ENCODE data around the gene RPS3.
A peak's percentile ranks its signal among the peaks of the same experiment; 100 is the strongest.
"Not testable (repeated sequence)": the region's sequence is repeated elsewhere in the genome, so short reads cannot be mapped to it uniquely, and the experiment has no call there.

RPS3 gene

DNA sequence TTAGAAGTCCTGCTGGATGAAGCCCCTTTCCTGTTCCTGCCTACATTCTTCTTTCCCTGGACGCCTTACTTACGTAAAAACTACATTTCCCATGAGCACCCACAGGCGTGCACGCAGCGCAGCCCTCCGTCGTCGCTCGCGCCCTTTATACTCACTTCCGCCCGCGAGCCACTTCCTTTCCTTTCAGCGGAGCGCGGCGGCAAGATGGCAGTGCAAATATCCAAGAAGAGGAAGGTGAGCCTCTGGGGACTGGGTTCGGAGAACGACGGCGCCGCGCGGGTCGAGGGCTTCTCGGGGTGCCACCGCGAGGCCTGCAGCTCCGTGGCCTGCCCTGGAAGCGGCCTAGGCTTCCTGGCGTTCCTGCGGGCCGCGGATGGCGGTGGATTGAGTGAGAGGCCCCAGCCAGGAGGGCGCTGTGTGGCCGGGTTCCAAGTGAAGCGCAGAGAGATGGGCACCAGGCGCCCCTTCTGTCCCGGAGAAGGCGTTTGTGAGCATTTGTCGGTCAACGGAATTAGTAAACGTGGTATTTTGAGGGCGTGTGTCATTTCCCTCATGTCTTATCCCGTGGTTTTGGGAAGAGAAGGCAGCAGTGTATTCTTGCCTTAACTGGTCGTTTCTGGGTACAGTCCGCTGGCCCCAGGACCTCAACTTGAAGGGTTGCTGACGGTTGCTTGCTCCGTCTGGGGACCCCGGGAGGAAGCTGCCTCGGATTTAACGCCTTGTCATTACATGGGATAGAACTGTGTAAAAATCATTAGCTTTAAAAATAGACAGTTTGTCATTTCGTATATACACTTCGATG is at the start of gene RPS3:
TSS of gene RPS3 (plus strand) at position 175 of the 802 bp plus-strand sequence. CDS start at position 205, 30 bp downstream.
- Mint-ChIP-seq H3K27ac (peak within 1 kb of the TSS; percentile 98), H3K27me3 (no peaks in the 10 kb centered on the region), H3K9me3 (ENCODE audit: low read depth) (no peaks in the 10 kb centered on the region), H3K4me1 (ENCODE audit: low read depth) (peaks cover 39% of the 10 kb centered on the region), H3K36me3 (peaks cover 26% of the 10 kb centered on the region), H3K4me3 (peak within 1 kb of the TSS; percentile 100)

DNA sequence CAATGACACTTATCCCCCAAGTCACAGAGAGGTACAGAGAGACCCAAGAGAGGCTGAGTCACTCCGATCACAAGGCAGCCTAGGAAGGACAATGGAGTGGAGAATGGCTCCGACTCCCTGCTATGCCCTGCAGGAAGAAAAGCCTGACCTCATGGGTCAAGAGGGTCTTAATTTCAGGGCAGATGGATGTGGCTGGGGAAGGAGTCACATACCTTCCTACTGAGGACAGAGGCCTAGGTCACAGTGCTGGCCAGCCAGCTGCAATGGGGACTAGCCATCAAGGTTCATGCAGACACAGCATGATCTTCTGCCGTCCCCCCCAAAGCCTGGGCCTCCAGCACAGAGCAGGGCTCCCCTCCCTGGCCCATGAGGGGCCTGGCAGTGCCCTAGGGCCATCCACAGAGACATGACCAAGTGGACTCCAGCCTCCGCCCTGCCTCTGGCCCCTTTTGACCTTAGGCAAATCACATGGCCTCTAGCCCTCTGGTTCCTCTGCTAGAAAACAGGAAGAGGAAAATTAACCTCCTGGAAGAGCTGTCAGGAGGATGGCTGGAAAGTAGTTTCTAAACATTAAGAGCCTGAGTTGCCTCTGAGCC is 49.7 kb upstream of the RPS3 start:
- Mint-ChIP-seq H3K36me3 (peaks cover 3% of the 10 kb centered on the region), H3K4me3 (peak overlapping the region; percentile 92), H3K9me3 (ENCODE audit: low read depth) (no peaks in the 10 kb centered on the region), H3K27me3 (no peaks in the 10 kb centered on the region), H3K27ac (peak overlapping the region; percentile 97), H3K4me1 (ENCODE audit: low read depth) (peaks cover 77% of the 10 kb centered on the region)

DNA sequence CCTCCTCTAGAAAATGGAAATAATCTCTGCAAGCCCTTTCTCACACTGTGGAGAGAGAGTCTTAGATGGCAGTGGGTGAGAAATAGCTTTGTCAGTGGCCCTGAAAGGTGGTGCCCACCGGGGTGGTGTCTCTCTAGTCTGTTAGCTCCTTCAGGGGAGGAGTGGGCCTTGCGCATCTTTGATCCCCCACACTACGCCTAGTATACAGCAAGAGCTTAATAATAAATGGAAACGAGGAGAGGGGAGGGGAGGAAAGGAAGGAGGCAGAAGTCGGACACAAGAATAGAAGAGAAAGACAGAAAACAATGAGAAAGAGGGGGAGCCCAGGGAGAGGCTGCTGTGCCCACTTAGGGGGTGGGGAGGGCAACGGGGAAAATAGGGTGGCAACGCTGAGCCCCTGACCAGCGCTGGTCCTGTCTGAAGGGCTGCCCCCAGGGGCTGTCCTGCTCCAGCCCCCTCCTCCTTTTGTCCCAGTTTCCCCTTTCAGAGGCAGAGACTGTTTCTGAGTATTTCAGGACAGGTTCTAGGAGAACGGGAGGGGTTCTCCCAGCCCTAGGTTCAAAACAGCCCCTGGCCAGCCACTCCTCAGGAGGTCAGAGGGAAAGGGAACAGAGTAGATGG is 49.1 kb upstream of the RPS3 start:
- H3K4me3 Mint-ChIP-seq: peak overlapping the region; percentile 92
- no peaks in the 10 kb centered on the region for H3K9me3 Mint-ChIP-seq (ENCODE audit: low read depth)
- peak overlapping the region; percentile 97 for H3K27ac Mint-ChIP-seq
- peaks cover 3% of the 10 kb centered on the region for H3K36me3 Mint-ChIP-seq
- no peaks in the 10 kb centered on the region for H3K27me3 Mint-ChIP-seq
- peaks cover 73% of the 10 kb centered on the region for H3K4me1 Mint-ChIP-seq (ENCODE audit: low read depth)

DNA sequence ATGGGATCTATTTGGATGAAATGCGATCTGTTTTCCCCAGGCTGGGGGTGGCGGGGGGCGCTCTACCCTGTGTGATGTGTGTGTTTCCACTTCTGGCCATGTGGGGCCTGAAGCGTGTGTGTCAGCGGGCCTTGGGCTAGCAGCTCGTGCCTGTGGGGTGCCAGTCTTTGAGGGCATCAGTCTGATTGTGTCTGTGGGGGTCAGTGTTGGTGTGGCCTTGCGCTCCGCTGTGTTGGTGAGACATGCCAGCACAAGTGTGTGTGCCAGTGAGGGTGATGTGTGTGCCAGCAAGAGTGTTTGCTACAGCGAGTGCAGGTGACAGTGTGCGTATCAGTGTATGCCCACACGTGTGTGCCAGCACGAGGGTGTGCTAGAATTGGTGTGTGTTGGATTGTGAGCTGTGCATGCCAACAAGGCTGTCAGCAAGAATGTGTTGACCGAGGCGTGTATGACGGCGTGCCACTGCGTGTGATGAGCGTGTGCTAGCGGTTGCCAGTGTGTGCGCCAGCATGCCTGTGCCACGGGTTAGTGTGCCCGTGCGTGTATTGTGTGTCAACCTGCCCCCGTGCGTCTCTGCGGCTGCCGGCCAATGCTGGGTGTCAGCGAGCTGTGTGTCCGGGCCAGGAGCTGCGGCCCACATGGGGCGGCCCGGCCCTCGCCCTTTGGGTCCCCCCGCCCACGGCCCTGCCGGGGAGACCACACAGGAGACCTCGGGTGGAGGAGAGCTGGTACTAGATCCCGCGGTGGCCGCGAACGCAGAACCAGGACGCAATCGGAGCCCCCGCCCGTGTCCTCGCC is 48.4 kb upstream of the RPS3 start:
- Mint-ChIP-seq H3K4me3 (peak overlapping the region; percentile 92), H3K27me3 (no peaks in the 10 kb centered on the region), H3K4me1 (ENCODE audit: low read depth) (peaks cover 74% of the 10 kb centered on the region), H3K36me3 (peaks cover 3% of the 10 kb centered on the region), H3K27ac (peak overlapping the region; percentile 97), H3K9me3 (ENCODE audit: low read depth) (no peaks in the 10 kb centered on the region)

DNA sequence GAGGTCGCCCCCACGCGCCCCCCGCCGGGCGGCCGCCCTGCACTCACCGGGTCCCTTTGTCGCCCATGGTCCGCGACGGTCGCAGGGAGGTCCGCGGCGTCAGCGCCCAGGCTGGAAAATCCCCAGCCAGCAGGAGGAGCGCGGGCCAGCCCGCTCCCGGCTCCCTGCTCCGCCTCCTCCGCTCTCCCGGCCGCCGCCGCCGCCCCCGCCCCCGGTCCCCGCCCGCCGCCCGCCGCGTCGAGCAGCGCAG is 47.9 kb upstream of the RPS3 start, which contains the start of gene ARRB1:
TSS of gene ARRB1 (minus strand) at position 121 of the 250 bp plus-strand sequence. CDS start at position 67, 54 bp downstream.
- Mint-ChIP-seq H3K27ac (peak within 1 kb of the TSS; percentile 97), H3K4me3 (peak within 1 kb of the TSS; percentile 92), H3K9me3 (ENCODE audit: low read depth) (no peaks in the 10 kb centered on the region), H3K36me3 (peaks cover 3% of the 10 kb centered on the region), H3K27me3 (no peaks in the 10 kb centered on the region), H3K4me1 (ENCODE audit: low read depth) (peaks cover 73% of the 10 kb centered on the region)

DNA sequence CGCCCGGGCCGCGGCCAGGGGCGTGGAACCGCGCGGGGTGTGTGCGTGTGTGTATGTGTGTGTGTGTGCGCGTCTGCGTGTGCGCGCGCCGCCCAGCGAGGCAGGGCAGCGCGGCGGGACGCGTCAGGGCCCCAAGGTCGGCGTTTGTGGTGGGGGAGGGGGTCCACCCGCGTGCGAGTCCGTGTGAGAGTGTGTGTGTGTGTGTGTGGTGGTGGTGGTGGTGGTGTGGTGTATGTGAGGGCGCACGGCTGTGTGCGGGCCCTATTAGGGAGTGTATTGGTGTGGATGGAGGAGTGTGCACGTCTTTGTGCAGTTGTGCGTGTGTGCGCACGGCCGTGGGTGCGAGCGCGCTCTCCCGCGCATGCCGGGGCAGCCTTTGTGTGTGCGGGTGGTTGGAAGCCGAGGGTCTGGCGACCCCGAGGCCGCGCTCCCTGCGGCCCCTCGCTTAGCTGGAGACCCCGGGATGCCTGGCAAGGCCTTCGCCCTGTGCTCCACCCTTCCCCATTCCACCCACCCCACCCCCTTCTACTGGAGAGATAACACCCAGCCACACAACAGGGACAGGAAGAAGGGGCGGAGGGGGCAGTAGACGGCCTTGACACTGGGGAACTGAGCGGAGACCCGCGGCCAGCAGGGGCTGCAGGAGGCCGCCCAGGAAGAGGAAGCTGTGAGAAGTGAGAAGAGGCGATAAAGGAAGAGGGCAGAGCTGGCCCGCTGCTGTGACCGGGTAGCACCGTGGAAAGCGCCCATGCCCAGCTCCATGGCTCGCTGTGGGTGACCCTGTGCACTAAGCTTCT is 47.3 kb upstream of the RPS3 start:
- Mint-ChIP-seq H3K27ac (peak overlapping the region; percentile 94), H3K36me3 (peaks cover 3% of the 10 kb centered on the region), H3K4me3 (peak overlapping the region; percentile 90), H3K27me3 (no peaks in the 10 kb centered on the region), H3K4me1 (ENCODE audit: low read depth) (peaks cover 72% of the 10 kb centered on the region), H3K9me3 (ENCODE audit: low read depth) (no peaks in the 10 kb centered on the region)

DNA sequence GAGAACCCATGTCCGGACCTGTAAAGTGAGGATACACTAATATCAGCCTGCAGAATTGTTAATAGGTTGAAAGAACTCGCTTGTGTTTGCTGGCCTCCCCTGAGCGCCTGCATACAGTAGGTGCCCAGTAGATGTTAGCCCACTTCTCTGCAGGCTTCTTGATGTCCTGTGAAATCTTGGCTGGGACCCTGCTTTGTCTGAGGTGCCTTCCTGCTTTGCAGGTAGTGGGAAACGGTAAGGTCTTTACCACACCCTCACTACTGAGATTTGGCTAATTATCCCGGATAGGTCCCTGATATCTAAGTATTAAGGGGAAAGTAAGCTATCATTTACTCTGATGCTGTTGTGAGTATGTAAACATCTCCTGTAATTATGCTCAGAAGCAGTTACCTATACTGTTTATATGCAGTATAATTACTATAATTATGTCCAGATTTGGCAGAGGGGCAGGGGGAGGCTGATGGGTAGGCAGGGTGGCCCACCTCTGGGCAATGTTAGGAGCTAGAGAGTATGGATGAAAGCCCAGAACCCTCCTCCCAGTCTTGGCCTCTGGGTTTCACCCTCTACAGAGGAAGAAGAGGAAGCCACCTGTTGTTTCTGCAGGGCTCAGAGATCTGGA is 46.6 kb upstream of the RPS3 start:
- Mint-ChIP-seq H3K4me1 (ENCODE audit: low read depth) (peaks cover 65% of the 10 kb centered on the region), H3K4me3 (peak overlapping the region; percentile 90), H3K36me3 (peaks cover 3% of the 10 kb centered on the region), H3K9me3 (ENCODE audit: low read depth) (no peaks in the 10 kb centered on the region), H3K27me3 (no peaks in the 10 kb centered on the region), H3K27ac (peak overlapping the region; percentile 94)

DNA sequence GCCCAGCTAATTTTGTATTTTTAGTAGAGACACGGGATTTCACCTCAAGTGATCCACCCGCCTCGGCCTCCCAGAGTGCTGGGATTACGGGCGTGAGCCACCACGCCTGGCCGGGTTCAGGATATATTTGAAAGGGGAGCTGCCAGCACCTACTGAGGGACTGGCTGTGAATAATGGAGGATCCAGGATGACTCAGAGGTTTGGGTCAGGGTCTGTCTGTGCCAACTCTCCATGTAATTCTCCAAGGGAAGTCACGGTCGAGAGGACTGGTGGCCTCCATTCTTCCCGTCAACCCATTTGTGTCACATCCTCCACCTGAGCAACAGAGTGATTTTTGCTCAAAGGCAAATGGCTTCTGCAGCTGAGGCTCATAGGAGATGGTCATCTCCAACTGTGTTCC is 44.3 kb upstream of the RPS3 start:
- peaks cover 41% of the 10 kb centered on the region for H3K4me1 Mint-ChIP-seq (ENCODE audit: low read depth)
- H3K27ac Mint-ChIP-seq: no peak overlapping the region
- no peaks in the 10 kb centered on the region for H3K9me3 Mint-ChIP-seq (ENCODE audit: low read depth)
- no peaks in the 10 kb centered on the region for H3K27me3 Mint-ChIP-seq
- no peaks in the 10 kb centered on the region for H3K36me3 Mint-ChIP-seq
- H3K4me3 Mint-ChIP-seq: no peak overlapping the region

DNA sequence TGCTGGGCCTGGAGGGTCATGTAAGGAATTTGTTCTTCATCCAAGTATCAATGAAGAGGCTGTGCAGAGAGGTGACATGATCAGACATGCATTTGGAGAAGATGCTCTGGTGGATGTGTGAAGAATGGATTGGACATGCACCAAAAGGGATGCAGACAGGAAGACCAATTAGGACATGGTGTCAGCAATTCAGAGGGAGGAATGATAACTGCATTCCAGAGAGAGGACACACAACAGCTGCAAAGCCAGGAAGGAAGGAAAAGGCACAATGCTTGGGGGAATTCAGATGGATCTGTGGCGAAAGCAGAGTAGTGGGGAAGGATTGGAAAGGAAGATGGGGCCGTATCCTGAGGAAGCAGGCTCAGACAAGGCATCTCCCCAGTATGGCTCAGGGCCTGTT is 42.7 kb upstream of the RPS3 start:
- Mint-ChIP-seq H3K4me3 (no peak overlapping the region), H3K27me3 (no peaks in the 10 kb centered on the region), H3K36me3 (no peaks in the 10 kb centered on the region), H3K9me3 (ENCODE audit: low read depth) (no peaks in the 10 kb centered on the region), H3K4me1 (ENCODE audit: low read depth) (peaks cover 31% of the 10 kb centered on the region), H3K27ac (no peak overlapping the region)

DNA sequence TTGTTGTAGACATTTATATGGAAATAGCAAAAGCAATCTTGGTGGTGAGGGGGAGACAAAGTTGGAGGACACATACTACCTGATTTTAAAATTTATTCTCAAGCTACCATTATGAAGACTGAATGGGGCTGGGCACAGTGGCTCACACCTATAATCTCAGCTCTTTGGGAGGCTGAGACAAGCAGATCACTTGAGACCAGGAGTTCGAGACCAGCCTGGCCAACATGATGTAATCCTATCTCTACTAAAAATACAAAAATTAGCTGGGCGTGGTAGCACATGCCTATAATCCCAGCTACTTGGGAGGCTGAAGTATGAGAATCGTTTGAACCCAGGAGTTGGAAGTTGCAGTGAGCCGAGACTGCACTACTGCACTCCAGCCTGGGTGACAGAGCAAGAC is 37.0 kb upstream of the RPS3 start:
- not testable (repeated sequence) for H3K4me3 Mint-ChIP-seq; H3K4me1 Mint-ChIP-seq (ENCODE audit: low read depth); H3K27ac Mint-ChIP-seq; H3K36me3 Mint-ChIP-seq; H3K9me3 Mint-ChIP-seq (ENCODE audit: low read depth); H3K27me3 Mint-ChIP-seq

DNA sequence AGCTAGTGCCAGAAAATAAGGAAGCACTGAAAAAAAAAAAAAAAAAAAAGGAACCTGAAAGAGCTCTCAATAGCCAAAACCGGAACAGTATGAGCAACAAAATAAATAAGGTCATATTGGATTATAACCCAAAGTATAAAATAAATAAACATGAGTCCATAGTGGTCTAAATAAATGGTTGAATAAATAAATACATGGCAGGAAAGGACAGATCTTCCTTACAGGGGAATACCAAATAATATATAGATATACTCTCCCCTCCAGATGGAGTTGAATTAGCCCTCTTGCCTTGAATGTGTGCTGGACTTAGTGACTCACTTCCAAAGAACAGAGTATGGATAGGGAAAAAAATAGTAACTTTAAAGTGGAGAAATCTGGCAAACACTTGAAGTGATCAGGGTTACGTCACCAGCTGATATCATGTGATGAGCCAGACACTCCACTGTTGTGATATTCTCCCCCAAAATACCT is 33.6 kb upstream of the RPS3 start:
- H3K27ac Mint-ChIP-seq: no peak overlapping the region
- H3K9me3 Mint-ChIP-seq (ENCODE audit: low read depth): no peaks in the 10 kb centered on the region
- no peaks in the 10 kb centered on the region for H3K36me3 Mint-ChIP-seq
- peaks cover 14% of the 10 kb centered on the region for H3K4me1 Mint-ChIP-seq (ENCODE audit: low read depth)
- H3K27me3 Mint-ChIP-seq: no peaks in the 10 kb centered on the region
- no peak overlapping the region for H3K4me3 Mint-ChIP-seq

DNA sequence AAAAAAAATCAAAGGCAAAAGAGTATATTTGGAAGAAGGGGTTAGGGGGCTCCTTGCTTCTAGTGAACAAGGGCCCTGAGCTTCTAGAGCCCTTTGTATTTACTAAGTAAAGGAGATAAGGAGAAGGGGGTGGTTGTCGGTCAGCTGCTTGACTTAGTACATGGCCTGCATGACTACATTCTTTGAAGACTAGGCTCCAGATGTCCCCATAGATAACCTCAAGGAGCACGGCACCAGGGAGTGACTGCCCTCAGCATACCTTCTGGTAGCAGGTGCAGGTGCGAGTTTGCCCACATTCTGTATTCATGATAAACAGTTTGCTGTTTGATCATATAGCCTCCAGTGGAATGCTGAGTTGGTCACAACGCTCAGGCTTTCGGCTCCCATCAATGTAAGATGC is 32.5 kb upstream of the RPS3 start:
- not testable (repeated sequence) for H3K27me3 Mint-ChIP-seq; H3K27ac Mint-ChIP-seq; H3K4me3 Mint-ChIP-seq; H3K36me3 Mint-ChIP-seq; H3K9me3 Mint-ChIP-seq (ENCODE audit: low read depth)
- H3K4me1 Mint-ChIP-seq (ENCODE audit: low read depth): peaks cover 15% of the 10 kb centered on the region

DNA sequence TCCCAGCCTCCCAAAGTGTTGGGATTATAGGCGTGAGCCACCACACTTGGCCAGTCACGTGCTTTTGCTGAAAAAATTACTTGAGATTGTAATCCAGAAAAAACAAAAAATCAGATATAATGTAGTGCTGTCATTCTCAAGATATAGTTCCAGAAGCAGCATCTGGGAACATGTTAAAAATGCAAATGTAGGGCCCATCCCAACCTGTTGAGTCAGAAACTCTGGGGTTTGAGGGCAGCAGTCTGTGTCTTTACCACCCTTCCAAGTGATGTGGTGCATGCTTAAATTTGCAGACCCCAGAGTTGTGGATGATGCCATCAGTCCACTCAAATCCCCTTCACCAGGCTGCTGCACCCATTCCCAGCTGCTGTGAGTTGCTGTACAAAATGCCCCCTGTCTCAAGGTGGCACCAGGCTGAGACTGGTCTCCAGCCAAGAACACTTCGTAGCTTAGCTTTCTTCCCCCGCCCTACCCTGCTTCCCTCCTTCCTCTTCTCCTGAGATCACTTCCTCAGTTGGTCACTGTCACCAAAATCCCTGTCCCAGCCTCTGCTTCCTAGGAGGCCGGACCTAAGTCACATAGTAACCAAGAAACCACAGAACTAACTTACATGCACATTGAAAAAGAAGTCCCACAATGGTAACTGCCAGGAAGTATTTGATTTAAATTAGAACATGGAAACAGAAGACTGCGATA is 29.6 kb upstream of the RPS3 start:
- H3K36me3 Mint-ChIP-seq: no peaks in the 10 kb centered on the region
- H3K27ac Mint-ChIP-seq: peak overlapping the region; percentile 78
- H3K27me3 Mint-ChIP-seq: no peaks in the 10 kb centered on the region
- H3K9me3 Mint-ChIP-seq (ENCODE audit: low read depth): no peaks in the 10 kb centered on the region
- H3K4me1 Mint-ChIP-seq (ENCODE audit: low read depth): peaks cover 15% of the 10 kb centered on the region
- H3K4me3 Mint-ChIP-seq: no peak overlapping the region
